Measurements from ENCODE around the gene TLE6.
"Not testable (repeated sequence)": the region's sequence is repeated elsewhere in the genome, so short reads cannot be mapped to it uniquely, and the experiment has no call there.

Gene TLE6

DNA sequence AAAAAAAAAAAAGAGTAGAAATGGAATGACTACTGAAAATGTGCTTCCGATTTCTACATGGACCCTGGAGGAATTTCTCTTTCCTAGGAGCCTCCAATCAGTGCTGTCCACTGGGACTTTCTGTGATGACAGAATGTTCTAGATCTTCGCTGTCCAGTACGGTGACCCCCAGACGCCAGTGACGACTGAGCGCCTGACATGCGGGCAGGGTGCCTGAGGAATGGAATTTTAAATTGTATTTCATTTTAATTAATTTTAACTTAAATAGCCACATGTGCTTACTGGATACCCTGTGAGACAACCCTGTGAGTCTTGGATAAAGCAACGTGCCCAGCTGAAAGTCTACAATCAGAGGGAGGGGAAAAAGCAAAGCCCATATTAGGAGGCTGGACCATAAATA is 4.1 kb upstream of the TLE6 start:
- FAIRE-seq (no peak), DNase-seq (ENCODE audit: insufficient read length, low spot score) (no peak)

DNA sequence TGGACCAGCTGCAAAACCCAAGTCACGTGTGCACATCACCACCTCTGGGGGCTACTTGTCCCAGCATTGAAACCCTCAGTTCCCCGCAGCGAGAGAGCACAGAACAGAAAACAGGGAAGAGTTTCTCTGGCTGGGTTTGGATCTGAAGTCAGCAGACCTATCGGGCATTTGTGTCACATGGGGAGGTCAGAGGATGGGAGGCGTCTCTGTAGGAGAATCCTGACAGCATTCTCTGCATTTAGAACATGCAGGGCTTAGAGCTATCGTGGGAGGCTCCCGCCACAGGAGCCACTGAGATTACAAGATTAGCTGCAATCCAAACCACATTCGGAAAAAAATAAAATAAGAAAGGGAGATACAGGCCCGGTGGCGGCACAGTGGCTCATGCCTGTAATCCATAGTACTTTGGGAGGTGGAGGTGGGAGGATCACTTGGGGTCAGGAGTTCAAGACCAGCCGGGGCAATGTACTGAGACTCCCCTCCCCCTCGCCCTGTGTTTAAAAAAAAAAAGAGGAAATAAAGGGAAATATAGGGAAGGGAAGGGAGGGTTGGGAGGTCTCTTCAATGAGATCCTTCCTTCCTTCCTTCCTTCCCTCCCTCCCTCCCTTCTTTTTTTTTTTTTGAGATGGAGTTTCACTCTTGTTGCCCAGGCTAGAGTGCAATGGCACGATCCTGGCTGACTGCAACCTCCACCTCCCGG is 2.9 kb upstream of the TLE6 start:
- FAIRE-seq, result no peak
- DNase-seq (ENCODE audit: insufficient read length, low spot score), result no peak

DNA sequence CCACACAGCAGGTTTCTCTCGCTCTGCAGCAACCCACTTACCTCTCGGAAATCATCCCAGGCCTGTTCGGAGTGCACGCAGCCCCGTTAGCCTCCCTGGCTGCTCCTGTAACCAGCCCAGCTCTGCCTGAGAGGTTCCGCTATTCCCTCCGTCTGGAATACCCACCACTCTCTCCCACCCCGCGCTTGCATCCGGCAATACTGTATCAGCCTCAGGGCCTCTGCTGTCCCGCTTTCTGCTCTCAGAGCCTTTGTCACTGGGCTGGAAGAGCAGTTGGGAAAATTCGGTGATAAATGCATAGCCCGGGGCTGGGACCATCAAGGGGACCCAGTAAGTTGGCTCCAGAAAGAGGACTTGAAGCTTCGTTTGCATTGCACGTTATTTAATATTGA is 759 bp upstream of the TLE6 start:
- DNase-seq (ENCODE audit: insufficient read length, low spot score), result no peak
- peak; percentile 8 for FAIRE-seq

DNA sequence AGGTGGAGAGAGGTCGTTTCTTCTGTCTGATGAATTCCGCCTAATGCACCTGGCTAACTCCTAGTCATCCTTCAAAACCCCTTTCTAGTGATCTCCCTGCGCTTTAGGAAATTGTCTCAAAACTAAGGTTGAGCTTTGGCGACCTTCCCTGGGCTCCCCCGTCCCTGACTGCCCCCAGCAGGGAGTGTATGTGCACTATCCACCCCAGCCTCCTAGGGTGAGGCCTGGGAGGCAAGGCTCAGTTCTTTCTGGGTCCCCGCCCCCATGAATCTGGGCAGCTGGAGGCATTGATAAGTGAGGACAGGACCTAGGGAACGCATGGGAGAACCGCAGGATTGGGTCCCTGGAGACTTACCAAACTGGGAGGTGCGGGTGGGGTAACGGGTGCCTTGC is 378 bp downstream of the TLE6 start:
- DNase-seq (ENCODE audit: insufficient read length, low spot score) (no peak), FAIRE-seq (no peak)

DNA sequence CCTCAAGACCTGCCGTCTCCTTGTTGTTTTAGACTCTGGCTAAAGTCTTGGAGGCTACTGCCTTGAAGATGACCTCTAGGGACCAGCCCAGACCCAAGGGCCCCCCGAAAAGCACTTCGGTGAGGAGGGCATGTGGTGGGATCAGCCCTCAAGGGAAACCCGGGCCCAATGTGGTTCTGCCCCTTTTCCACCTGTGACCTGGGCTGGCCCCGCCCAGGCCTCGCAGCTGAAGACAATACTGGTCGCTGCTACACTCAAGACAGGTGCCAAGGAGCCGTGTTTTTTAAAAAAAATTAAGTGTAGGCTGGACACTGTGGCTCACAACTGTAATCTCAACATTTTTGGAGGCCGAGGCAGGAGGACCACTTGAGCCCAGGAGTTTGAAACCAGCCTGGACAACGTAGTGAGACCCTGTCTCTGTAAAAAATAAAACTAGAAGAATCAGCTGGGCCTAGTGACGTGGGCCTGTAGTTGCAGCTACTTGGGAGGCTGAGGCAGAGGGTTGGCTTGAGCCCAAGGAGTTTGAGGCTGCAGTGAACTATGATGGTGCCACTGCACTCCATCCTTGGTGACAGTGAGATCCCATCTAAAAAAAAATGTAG is 903 bp downstream of the TLE6 start:
- FAIRE-seq, result no peak
- no peak for DNase-seq (ENCODE audit: insufficient read length, low spot score)

DNA sequence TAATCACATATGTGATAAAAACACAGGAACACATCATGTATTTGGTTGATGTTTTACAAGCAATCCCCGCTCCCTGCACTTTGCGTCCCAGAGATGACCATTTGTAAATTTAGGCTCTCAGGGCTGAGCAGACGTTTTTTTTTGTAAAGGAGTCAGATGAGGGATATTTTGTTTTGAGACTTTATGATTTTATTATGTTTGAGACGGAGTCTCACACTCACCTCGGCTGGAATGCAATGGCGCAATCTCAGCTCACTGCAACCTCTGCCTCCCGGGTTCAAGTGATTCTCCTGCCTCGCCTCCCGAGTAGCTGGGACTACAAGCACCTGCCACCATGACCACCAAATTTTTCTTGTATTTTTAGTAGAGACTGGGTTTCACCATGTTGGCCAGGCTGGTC is 1.4 kb downstream of the TLE6 start:
- DNase-seq (ENCODE audit: insufficient read length, low spot score) (no peak), FAIRE-seq (no peak)

DNA sequence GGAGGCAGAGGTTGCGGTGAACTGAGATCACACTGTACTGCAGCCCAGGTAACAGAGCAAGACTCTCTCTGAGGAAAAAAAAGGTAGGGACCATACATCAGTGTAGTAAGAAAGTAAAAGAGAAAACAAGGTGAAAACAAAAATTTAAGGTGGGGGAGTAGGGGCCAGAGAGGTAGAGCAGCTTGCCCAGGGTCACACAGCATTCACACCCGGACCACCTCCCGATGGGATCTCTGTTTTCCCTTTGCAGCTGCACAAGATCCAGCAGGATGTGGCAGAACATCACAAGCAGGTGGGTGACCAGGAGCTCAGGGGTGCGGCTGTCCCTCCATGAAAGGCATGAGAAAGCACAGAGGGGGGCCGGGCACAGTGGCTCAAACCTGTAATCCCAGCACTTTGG is 4.5 kb downstream of the TLE6 start:
- FAIRE-seq, result no peak

DNA sequence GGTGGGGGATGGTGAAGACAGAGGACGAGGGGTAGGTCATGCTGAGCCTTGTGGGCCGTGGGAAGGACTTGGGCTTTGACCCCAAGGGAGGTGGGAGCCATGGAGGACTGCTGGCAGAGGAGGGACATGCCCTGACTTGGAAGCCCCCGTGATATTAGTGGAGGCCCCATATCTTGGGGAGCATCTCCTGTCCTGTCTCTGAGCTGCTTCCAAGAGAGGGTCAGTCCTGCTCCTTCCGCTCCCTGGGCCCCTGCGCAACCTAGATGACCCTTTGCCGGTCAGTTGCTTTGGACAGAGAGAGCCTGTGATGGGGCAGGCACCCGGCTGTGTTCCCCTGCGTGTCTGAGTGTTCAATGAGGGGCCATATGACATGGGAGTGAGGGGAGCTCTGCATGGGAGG is 5.2 kb downstream of the TLE6 start:
- DNase-seq (ENCODE audit: insufficient read length, low spot score) (no peak), FAIRE-seq (no peak)

More for the DNA sequence above, 4.5 kb downstream of the TLE6 start:
- no peak for DNase-seq (ENCODE audit: insufficient read length, low spot score)

DNA sequence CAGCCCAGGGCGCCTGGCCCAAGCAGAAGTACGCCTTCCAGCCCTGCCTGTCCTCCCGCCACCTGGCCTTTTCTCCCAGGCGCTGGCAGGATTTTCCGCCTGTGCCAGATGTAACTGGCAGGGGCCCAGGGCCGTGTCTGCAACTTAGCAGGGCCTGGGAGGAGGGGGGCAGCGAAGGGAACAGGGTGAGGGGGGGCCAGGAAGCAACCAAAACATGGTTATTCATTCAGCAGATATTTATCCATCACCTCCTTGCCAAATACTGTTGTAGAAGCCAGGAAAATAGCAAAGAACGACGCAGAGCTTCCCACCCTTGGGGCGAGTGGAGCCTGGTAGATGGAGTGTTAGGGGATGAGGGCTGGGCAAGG is 5.6 kb downstream of the TLE6 start:
- no peak for FAIRE-seq
- DNase-seq (ENCODE audit: insufficient read length, low spot score), result no peak

DNA sequence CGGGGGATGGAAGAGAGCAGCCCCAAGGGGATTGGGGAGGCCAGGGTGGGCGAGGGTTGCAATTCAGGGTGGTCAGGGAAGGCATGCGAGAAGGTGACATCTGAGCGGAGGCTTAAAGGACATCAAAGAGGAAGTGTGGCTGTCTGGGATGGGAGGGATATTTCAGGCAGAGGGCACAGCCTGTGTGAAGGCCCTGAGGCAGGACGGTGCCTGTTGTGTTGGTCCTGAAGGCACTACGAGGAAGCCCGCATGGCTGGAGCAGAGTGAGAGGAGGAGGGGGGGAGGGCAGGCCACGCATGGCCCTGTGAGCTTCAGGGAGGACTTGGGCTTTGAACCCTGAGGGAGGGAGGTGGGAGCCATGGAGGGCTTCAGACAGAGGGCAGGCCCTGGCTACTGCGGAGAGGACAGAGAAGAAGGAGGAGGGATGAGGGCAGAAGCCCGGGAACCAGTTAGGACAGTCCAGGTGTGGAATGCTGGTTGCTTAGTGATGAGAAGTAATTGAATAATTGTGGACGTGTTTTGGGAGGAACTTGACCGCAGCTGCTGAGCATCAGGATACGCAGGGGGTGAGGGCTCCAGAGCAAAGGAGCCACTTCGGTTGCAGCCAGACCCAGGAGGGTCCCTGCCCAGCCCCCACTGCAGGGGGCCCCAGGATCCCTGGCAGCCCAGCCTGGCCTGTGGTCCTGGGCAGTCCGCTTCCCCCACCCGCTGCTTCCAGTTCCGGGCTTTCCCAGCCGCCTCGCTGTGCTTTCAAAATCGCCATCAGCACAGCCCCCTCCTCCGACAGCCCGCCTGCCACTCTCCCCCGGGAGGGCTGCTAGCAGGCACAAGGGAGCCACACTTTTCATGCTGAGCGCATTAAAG is 6.2 kb downstream of the TLE6 start:
- no peak for DNase-seq (ENCODE audit: insufficient read length, low spot score)
- no peak for FAIRE-seq

DNA sequence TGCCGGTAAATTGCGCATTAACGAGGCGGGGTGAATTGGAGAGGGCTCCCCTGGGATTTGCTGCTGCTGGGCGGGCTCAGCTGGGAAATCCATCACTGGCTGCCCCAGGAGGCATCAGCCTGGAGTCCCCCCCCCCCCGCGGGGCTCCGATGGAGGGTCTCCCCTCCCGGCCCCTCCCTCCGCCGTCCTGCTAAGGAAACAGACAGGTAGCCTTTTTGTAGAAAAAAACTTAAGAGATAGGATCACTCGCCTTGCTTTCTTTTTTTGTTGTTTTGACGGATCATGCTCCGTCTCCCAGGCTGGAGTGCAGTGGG is 6.8 kb downstream of the TLE6 start:
- FAIRE-seq, result no peak
- no peak for DNase-seq (ENCODE audit: insufficient read length, low spot score)

DNA sequence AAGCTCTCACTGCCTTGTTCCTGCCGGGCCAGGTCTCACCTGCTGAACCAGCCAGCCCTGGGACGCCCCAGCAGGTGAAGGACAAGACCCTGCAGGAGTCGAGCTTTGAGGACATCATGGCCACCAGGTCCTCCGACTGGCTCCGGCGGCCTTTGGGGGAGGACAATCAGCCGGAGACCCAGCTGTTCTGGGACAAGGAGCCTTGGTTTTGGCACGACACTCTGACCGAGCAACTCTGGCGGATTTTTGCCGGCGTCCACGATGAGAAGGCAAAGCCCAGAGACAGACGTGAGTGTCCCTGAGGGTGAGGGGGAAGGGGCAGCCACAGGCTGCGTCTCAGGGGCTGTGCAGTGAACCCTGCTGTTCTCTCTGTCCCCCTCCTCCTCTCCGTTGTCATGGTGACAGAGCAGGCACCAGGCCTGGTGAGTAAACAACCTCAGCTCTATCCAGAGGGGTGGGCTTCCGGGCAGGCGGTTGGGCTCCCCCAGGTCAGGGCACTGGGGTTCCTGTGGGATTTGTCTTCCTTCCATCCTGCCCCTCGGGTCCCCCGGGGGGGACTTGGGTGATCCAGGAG is 9.7 kb downstream of the TLE6 start:
- DNase-seq (ENCODE audit: insufficient read length, low spot score) (no peak), FAIRE-seq (no peak)

DNA sequence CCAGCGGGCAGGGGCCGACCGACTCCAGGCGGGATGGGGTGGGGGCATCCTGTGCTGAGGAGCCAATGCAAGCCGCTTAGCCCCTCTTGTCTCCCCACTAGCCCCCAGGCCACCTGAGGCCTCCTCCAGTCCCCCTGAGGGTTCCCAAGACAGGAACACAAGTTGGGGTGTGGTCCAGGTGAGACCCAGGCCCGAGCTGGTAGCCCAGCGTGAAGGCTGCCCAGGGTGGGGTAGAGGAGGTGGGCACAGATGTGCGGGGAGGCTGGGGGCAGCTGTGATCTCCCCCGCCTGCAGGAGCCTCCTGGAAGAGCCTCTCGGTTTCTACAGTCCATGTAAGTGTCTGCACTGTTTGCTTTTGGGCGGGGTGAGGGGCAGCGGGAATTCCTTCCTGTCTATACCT is 10.4 kb downstream of the TLE6 start:
- DNase-seq (ENCODE audit: insufficient read length, low spot score) (no peak), FAIRE-seq (no peak)

DNA sequence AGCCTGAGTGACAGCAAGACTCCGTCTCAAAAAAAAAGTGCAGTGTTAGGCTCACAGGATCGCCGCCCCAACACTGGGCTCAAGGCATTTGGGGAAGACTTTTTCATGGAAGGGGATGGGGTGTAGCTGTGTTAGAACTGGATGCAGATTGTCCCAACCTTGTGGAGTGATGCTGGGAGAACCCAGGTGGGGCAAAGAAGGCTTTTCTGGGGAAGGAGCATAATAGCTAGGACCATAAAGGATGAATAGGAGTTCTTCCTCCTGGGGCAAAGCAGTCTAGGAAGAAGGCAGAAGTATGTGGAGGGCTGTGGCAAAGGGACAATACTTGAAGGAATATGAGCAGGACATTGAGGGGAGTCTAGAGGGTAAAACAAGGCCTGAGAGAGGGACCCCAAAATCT is 11.2 kb downstream of the TLE6 start:
- DNase-seq (ENCODE audit: insufficient read length, low spot score) (no peak), FAIRE-seq (no peak)

DNA sequence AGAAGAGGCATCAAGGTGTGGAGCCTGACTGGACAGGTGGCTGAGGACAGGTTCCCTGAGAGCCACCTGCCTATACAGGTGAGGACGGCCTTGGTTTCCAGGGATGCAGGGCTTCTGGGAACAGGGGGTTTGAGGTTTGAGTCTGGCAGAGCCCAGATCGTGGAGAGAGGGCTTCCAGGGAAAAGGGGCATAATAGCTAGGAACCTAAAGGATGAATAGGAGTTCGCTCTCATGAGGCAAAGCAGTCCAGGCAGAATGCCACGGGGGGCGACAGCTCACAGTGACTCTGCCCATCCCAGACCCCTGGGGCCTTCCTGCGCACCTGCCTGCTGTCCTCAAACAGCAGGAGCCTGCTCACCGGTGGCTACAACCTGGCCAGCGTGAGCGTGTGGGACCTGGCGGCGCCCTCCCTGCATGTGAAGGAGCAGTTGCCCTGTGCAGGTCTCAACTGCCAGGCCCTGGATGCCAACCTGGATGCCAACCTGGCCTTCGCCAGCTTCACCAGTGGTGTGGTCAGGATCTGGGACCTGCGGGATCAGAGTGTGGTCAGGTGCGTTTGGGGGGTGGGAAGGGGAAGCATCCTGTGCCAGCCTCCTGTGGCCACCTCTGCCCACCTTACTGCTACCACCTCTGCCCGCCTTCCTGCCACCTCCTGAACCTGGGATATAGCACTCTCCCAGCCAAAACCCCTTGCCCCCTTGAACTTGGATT is 12.0 kb downstream of the TLE6 start:
- DNase-seq (ENCODE audit: insufficient read length, low spot score) (no peak), FAIRE-seq (no peak)

DNA sequence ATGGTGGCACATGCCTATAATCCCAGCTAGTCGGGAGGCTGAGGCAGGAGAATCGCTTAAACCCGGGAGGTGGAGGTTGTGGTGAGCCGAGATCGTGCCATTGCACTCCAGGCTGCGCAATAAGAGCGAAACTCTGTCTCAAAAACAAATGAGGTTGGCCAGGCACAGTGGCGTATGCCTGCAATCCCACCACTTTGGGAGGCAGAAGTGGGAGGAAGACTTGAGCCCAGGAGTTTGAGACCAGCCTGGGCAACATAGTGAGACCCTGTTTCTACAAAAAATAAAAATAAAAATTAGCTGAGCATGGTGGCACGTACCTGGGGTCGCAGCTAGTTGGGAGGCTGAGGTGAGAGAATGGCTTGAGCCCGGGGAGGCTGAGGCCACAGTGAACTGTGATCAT is 15.0 kb downstream of the TLE6 start:
- not testable (repeated sequence) for DNase-seq (ENCODE audit: insufficient read length, low spot score); FAIRE-seq

DNA sequence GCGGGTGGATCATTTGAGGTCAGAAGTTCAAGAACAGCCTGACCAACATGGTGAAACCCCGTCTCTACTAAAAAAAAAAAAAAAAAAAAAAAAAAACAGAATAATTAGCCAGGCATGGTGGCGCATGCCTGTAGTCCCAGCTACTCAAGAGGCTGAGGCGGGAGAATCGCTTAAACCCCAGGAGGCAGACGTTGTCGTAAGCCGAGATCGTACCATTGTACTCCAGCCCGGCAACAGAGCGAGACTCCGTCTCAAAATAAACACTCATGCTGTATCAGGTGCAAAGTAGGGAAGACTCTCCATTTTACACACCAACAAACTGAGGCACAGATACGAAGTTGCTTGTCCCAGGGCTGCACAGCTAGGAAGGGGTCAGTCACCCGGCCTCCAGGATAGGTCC is 15.6 kb downstream of the TLE6 start:
- FAIRE-seq, result no peak
- no peak for DNase-seq (ENCODE audit: insufficient read length, low spot score)

DNA sequence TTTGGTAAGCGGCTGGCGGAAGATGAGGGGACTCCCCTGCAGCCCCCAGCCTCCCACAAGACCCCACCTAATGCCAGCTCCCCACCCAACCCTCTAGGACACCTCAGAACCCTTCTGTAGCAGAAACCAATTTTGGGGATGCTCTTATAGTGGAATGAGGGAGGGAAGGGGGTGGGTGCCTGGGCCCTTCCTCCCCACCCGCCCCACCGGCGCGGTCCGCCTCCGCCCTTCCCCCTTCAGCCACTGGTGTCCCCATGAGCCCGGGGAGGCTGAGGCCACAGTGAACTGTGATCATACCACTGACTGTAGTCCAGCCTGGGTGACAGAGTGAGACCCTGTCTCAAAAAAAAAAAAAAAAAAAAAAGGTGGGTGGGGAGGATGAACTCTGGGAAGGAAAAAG is 16.2 kb downstream of the TLE6 start:
- FAIRE-seq (no peak), DNase-seq (ENCODE audit: insufficient read length, low spot score) (no peak)

DNA sequence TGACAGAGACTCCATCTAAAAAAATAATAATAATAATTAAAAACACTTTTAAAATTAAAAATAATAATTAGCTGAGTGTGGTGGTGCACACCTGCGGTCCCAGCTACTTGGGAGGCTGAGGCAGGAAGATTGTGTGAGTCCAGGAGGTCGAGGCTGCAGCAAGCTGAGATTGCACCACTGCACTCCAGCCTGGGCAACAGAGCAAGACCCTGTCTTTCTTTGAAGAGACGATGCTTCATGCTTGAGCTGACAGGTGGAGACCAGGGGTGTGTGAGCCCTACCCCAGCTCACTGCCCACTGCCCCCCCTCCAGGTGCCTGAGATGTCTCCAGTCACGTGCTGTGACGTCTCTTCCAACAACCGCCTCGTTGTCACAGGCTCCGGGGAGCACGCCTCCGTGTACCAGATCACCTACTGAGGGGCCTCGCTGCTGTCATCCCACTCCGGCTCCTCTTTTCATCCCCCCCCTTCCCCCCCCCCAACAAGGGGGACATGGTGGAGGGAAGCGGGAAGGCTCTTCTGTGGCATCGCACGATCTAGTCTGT is 17.3 kb downstream of the TLE6 start:
- FAIRE-seq (no peak), DNase-seq (ENCODE audit: insufficient read length, low spot score) (no peak)

DNA sequence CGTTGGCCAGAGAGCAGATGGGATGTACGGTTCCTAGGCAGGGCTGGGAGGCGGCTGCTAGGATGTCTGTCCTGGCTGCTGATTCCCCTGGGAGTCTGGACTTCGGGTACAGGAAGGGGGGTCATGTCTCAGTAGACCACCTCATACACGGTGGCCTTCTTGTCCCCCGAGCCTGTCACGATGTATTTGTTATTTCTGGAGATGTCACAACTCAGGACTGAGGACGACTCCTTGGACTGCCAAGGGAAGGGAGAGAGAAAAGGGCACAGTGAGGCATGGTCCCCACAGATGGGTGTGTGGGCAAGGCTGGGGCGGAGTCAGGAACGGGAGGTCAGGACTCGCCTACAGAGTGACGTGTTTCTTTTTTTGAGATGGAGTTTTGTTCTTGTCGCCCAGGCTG is 20.4 kb downstream of the TLE6 start:
- DNase-seq (ENCODE audit: insufficient read length, low spot score) (no peak), FAIRE-seq (no peak)

DNA sequence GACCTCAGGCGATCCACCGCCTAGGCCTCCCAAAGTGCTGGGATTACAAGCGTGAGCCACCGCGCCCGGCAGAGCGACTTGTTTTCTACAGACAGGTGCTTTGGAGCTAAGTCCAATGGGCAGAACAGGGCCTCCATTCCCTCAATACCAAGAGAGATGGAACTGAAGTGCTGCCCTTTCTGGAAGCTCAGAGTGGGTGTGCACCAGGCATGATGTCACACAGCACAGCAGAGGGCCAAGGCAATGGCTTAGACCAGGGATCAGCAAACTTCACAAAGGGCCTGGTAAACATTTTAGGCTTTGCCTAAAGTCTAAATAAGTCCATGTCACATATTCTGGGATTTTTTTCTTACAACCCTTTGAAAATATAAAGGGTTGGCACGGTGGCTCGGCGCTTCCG is 21.3 kb downstream of the TLE6 start:
- DNase-seq (ENCODE audit: insufficient read length, low spot score), result no peak
- no peak for FAIRE-seq
